Lower leg skin (tissue), 3 donors: ENCODE data around the gene ARID5A.

ENCODE experiments used
- CTCF ChIP-seq, 3 donors: fragments of 450-650 bp; IDR thresholded peaks; one replicate each; pipeline ENCODE4 v1.5.1; 2016; ENCODE audit warnings: antibody characterized with exemption in 3 of 3, mild to moderate bottlenecking in 3 of 3, moderate library complexity in 2 of 3
- POLR2A ChIP-seq, 2 donors: fragments of 450-650 bp; IDR thresholded peaks; one replicate each; pipeline ENCODE4 v1.6.1; 2016 to 2017; ENCODE audit warnings: antibody characterized with exemption in 2 of 2, mild to moderate bottlenecking in 1 of 2, moderate library complexity in 1 of 2

- TF ChIP-seq CTCF (IDR thresholded peaks at IDR 0.05) (no peak), POLR2A (IDR thresholded peaks at IDR 0.05) (no peak)
Measured at GRCh38 chr2:96520697-96521096, 15.9 kb upstream of the ARID5A start.
